H1 (cell line): Measurements from ENCODE around the gene HLX. TPM values are rescaled to one million over a fixed set of nuclear protein-coding genes. Genes with fewer than 3 reads are reported as not detected.

Experiments used
- BRCA1 ChIP-seq: IDR thresholded peaks from 2 replicates; pipeline ENCODE4 v1.6.1; 2012; ENCODE audit warnings: low read depth, low read length, improper control_type of control experiment
- EP300 ChIP-seq, 2 experiments: IDR thresholded peaks; 1 replicate in 1 of 2; 2 replicates in 1 of 2; pipeline ENCODE4 v1.6.1; 2011 to 2012; ENCODE audit warnings: low read depth in 2 of 2, low read length in 2 of 2, mild to moderate bottlenecking in 2 of 2, borderline replicate concordance in 1 of 2, inconsistent platforms in 1 of 2, moderate library complexity in 1 of 2
- GABPA ChIP-seq: IDR thresholded peaks from 2 replicates; pipeline ENCODE4 v1.6.1; 2011; ENCODE audit warnings: mild to moderate bottlenecking, low read length, moderate library complexity, borderline replicate concordance; ENCODE audit not compliant: insufficient read depth
- MAX ChIP-seq: IDR thresholded peaks from 2 replicates; pipeline ENCODE4 v1.6.1; 2012; ENCODE audit warnings: inconsistent platforms
- POLR2A ChIP-seq, 2 experiments: IDR thresholded peaks; 1 replicate in 1 of 2; 2 replicates in 1 of 2; pipeline ENCODE4 v1.6.1; 2011; ENCODE audit warnings: low read depth in 2 of 2, low read length in 2 of 2, mild to moderate bottlenecking in 2 of 2; ENCODE audit errors: control extremely low read depth in 1 of 2
- RBBP5 ChIP-seq: IDR thresholded peaks from 2 replicates; pipeline ENCODE4 v1.7.1; 2012; ENCODE audit warnings: low read depth, mild to moderate bottlenecking, inconsistent platforms, low read length, moderate library complexity, borderline replicate concordance
- SIX5 ChIP-seq: IDR thresholded peaks from 2 replicates; pipeline ENCODE4 v1.6.1; 2011; ENCODE audit warnings: mild to moderate bottlenecking, low read depth, low read length
- polyA plus RNA-seq, 7 experiments: library from polyadenylated mRNA; depleted of rRNA in 3 of 7; stranded (reverse) in 5 of 7; unstranded in 2 of 7; fragments of >200 nt in 5 of 7; fragments of 200-250 nt in 2 of 7; gene quantifications; 1 replicate in 5 of 7; 2 replicates in 1 of 7; 4 replicates in 1 of 7; pipeline versions ENCODE4 v1.2.1 to v1.2.3, GENCODE V29; 2011 to 2013; ENCODE audit warnings: missing spikeins in 2 of 7, mixed read lengths in 2 of 7
- total RNA-seq: library from RNA; stranded (reverse); fragmentation: NEBNext Ultra II Directional; extraction: Animal tissue kit (Norgen Biotek cat#: 25700); gene quantifications from 2 replicates; pipeline ENCODE4 v1.2.1, GENCODE V29; 2021

Gene HLX
- total and polyA plus RNA-seq, 2 of the 8 experiments (the other 6 are each of a cell fraction or from before 2014, with no cell fraction given) = 0.11 to 0.30 TPM

GRCh38 chr1:220906561-220907334 is 27.5 kb downstream of the HLX start (continued):
- TF ChIP-seq RBBP5 (no peak), MAX (no peak), EP300 (IDR thresholded peaks at IDR 0.05; ENCODE audit: borderline replicate concordance in 1 of 2, low read depth in 2 of 2, low read length in 2 of 2) (no peak), POLR2A (IDR thresholded peaks at IDR 0.05; ENCODE audit: control extremely low read depth in 1 of 2, low read depth in 2 of 2, low read length in 2 of 2) (no peak), GABPA (no peak), SIX5 (no peak), BRCA1 (no peak)
